K562 (cell line): ENCODE results near the gene PRKG1. TPM values are rescaled to one million over a fixed set of nuclear protein-coding genes. Genes with fewer than 3 reads are reported as not detected.

ENCODE experiments used
- CREM ChIP-seq: IDR thresholded peaks from 2 replicates; pipeline ENCODE4 v1.6.1; 2014; ENCODE audit warnings: antibody characterized with exemption, low read depth
- REST ChIP-seq, 2 experiments: fragments of 450-650 bp; formaldehyde crosslinking in 1 of 2; IDR thresholded peaks; 2 replicates each; pipeline versions ENCODE4 v1.4.0 to v1.6.1; 2014 to 2020; ENCODE audit warnings: mild to moderate bottlenecking in 2 of 2, borderline replicate concordance in 1 of 2, low read depth in 1 of 2
- ZNF217 ChIP-seq: sonication (generic); formaldehyde crosslinking; IDR thresholded peaks from 2 replicates; pipeline ENCODE4 v1.8.0; 2022; ENCODE audit warnings: mild to moderate bottlenecking, missing genetic modification reagents
- polyA plus RNA-seq, 8 experiments: library from polyadenylated mRNA; depleted of rRNA in 4 of 8; stranded (reverse) in 5 of 8; unstranded in 3 of 8; fragments of >200 nt; fragmentation: Nextera tagmentation in 2 of 8; fragmentation: Illumina TruSeq in 1 of 8; extraction: Ambion mirVana in 2 of 8; extraction: Trizol in 1 of 8; gene quantifications; 2 replicates each; pipeline versions ENCODE4 v1.2.1 to v1.2.3, GENCODE V29; 2011 to 2014; ENCODE audit warnings: inconsistent platforms in 1 of 8, missing spikeins in 1 of 8
- total RNA-seq, 7 experiments: library from RNA; depleted of rRNA in 6 of 7; stranded (reverse); fragments of >200 nt in 6 of 7; fragmentation: Illumina TruSeq in 2 of 7; extraction: Trizol in 2 of 7; gene quantifications; 2 replicates each; pipeline versions ENCODE4 v1.2.1 to v1.2.3, GENCODE V29; 2011 to 2021; ENCODE audit warnings: low replicate concordance in 1 of 7
- TF ChIP-seq, protein P1 (sequence below): sonication (generic); formaldehyde crosslinking; IDR thresholded peaks from 2 replicates; pipeline ENCODE4 v1.8.1; 2023; ENCODE audit warnings: mild to moderate bottlenecking, missing genetic modification reagents

Gene PRKG1
- total and polyA plus RNA-seq, 9 of the 15 experiments (the other 6 are each of a cell fraction or from before 2014, with no cell fraction given), result 0.22 TPM; not detected in 8

DNA sequence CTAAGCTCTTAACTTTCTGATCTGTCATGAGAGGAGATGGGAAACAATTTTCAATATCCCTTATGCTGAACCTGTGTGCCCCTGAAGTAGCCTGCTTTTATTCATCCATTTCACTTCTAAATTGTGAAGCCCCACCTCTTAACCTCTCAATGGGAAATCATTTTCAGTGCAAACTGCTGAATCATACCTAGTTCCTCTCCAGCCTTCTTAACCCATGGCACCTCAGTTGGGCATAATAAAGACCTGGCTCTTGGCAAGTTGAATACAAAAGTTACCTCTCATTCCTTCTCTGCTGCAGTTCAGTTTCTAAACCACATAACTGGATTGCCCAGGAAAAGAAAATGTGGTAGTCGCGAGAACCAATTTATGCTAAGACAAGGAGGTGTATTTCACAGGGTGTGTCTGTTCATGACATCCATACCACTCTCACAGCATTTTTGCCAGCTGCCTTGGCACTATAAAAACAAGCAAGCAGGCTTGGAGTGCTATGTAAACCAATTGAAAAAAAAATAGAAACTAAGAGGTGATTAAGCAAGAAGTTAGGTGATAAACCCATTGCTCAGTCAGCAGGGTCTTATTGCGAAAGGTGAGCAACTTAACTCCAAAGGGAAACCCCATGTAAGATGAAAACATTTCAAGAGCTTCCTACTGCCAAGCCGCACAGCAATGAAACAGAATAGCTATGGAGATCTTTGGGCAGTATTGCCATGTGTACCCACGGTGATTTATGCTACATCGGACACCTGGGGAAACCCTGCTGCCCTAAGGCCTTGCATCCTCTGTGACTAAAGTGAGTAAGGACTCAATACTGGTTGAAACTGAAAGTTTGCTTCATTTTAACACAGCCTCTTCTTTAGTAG, 1182.8 kb downstream of the PRKG1 start (continued):
- TF ChIP-seq REST (IDR thresholded peaks at IDR 0.05; ENCODE audit: borderline replicate concordance), result no peak
- TF ChIP-seq REST (CRISPR knock-in tag; IDR thresholded peaks at IDR 0.05; ENCODE audit: low read depth), result no peak
- TF ChIP-seq ZNF217, result no peak
- TF ChIP-seq, protein P1, sequence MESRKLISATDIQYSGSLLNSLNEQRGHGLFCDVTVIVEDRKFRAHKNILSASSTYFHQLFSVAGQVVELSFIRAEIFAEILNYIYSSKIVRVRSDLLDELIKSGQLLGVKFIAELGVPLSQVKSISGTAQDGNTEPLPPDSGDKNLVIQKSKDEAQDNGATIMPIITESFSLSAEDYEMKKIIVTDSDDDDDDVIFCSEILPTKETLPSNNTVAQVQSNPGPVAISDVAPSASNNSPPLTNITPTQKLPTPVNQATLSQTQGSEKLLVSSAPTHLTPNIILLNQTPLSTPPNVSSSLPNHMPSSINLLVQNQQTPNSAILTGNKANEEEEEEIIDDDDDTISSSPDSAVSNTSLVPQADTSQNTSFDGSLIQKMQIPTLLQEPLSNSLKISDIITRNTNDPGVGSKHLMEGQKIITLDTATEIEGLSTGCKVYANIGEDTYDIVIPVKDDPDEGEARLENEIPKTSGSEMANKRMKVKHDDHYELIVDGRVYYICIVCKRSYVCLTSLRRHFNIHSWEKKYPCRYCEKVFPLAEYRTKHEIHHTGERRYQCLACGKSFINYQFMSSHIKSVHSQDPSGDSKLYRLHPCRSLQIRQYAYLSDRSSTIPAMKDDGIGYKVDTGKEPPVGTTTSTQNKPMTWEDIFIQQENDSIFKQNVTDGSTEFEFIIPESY (CRISPR knock-in tag), result no peak
- no peak for TF ChIP-seq CREM
